AG09319 (cell line): ENCODE data around the gene MTSS2.
"Not testable (repeated sequence)": the region's sequence is repeated elsewhere in the genome, so short reads cannot be mapped to it uniquely, and the experiment has no call there.

Source experiments
- DNase-seq: peaks from one replicate; pipeline ENCODE4 v3.0.0-alpha.2; 2010; ENCODE audit warnings: low read depth; ENCODE audit errors: extremely low read depth
- TF ChIP-seq, protein P1 (sequence below): IDR thresholded peaks from 2 replicates; pipeline ENCODE4 v1.5.1; 2011; ENCODE audit warnings: low read depth, mild to moderate bottlenecking, inconsistent platforms, low read length, moderate library complexity

Gene MTSS2

DNA sequence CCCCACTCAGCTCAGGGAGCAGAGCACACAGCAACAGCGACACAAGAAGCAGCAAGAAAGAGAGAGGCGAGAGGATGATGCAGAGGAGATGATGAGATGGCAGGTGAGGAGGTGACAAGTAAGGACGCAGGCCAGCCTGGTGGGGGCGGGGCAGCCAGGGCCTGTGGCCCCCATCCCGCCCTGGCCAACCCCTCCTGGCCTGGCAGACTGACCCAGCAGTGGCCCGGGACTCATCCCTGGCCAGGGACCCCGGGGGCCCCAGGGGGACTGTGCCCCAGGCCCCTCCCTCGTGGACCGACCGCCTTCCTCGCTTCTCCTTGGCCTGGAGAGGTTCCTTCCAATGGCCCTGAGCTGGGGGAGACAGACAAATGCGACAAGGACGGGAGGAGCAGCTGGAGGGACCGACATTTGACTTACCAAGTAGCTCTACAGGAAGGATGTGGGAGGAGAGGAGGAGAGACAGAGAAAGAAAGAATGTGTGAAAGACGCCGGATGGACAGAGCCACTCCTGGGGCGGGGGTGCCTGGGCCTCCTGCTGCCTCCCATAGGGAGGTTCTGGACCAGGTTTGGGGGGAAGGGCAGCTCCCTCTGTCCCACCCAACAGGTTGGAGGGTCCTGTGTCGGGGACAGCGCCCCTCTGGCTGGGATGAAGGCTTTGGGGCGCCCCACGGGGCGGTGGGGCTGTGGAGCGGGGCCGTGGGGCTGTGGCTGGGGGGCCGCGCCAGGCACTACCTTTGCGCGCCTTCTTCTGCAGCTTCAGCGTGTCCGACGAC is 6.8 kb downstream of the MTSS2 start:
- TF ChIP-seq, protein P1, sequence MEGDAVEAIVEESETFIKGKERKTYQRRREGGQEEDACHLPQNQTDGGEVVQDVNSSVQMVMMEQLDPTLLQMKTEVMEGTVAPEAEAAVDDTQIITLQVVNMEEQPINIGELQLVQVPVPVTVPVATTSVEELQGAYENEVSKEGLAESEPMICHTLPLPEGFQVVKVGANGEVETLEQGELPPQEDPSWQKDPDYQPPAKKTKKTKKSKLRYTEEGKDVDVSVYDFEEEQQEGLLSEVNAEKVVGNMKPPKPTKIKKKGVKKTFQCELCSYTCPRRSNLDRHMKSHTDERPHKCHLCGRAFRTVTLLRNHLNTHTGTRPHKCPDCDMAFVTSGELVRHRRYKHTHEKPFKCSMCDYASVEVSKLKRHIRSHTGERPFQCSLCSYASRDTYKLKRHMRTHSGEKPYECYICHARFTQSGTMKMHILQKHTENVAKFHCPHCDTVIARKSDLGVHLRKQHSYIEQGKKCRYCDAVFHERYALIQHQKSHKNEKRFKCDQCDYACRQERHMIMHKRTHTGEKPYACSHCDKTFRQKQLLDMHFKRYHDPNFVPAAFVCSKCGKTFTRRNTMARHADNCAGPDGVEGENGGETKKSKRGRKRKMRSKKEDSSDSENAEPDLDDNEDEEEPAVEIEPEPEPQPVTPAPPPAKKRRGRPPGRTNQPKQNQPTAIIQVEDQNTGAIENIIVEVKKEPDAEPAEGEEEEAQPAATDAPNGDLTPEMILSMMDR = no peak
- no peak for DNase-seq

DNA sequence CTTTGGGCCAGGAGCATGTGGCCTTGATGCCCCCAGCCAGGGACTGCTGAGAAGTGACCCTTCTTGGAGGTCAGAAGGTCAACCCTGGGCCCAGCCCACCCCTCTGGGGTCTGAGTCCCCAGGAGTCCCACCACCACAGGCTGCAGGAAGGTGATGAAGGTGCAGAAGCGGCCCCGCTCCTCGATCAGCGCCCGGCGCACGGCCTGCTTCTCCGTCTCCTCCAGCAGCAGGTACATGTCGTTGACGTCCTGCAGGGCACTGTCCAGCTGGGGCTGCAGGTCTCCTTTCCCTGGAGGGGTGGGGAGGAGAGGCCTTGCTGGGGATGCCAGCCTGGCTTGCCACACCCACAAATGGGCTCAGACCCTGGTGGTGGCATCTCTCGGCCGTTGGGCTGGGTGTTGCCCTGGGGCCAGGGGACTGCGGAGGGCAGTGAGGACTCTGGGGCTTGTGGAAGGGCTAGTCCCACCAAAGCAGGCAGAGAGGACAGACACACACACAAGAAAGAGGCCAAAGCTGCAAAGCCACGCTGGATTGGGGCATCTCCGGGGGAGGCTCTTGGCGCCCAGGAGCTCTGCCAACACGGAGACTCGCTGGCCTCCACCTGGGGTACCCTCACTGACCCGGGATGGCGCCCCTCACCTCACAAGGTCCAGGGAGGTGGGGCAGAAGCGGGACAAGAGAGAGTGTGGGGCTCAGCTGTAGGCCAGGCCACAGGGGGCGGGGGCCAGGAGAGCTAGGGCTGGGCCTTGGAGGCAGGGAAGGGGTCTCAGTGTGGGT is 7.5 kb downstream of the MTSS2 start:
- DNase-seq = no peak
- TF ChIP-seq, protein P1 = no peak

DNA sequence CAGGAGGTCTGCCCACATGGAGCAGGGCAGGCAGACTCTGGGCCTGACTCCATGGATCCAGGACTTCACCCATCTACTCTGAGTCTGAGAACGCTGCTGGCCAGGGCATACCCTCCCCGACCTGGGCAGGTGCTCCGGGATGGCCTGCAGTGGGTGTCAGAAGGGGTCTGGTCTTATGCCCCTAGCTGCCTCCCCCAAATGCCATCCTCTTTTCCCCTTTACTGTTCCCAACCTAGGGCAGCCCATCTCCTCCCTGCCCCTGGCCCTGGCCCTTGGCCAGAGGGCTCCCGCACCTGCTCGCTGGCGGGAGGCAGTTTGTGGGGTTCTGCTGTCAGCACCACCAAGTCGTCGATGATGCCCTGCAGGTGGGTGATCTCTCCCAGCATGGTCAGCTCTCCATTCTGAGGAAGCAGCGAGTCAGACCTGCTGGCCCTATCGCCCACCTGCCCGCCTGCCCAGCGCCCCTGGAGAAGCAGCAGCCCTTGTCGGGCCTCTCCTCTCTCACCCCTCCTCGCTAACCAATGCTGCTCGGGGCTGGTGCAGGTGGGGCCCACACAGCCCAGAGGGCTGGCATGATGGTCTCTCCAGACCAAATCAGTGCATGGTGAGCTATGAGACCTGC is 8.2 kb downstream of the MTSS2 start:
- TF ChIP-seq, protein P1 = no peak
- no peak for DNase-seq

DNA sequence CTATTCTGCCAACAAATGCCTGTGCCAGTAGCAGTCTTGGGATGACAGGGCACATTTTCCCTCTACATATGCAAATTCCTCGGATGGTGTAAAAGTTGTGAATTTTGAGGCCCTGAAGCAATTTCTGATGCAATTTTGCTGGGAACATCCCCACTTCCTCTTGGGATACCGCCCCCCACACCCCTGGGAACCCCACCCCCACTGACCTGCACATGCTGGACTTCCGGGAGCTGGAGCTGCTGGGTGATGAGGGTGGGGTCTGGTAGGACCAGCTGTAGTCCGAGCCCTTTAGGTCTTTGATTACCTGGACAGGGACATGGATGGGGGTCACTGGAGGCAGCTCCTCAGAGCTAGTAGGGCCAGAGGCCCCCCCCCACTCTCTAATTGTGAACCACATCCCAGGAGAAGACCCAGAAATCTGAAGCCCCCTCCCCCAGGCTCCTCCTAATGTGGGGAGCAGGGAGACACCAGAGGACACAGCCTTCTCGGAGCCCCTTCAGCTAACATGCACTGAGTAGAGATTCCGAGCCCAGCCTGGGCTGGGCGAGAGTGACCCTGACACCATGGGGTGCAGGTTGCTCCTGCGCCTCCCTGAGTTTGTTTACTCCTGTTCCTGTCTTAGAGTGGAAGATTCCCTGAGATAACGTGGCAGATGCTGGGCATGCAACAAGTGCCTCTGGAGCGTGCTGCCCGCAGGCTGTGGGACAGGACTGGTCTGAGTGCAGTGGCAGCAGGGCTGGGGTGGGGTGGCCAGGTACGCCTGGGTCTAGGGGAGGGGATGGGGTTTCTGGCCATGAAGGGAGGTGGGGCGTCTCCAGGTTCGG is 9.0 kb downstream of the MTSS2 start:
- TF ChIP-seq, protein P1 = no peak
- no peak for DNase-seq

DNA sequence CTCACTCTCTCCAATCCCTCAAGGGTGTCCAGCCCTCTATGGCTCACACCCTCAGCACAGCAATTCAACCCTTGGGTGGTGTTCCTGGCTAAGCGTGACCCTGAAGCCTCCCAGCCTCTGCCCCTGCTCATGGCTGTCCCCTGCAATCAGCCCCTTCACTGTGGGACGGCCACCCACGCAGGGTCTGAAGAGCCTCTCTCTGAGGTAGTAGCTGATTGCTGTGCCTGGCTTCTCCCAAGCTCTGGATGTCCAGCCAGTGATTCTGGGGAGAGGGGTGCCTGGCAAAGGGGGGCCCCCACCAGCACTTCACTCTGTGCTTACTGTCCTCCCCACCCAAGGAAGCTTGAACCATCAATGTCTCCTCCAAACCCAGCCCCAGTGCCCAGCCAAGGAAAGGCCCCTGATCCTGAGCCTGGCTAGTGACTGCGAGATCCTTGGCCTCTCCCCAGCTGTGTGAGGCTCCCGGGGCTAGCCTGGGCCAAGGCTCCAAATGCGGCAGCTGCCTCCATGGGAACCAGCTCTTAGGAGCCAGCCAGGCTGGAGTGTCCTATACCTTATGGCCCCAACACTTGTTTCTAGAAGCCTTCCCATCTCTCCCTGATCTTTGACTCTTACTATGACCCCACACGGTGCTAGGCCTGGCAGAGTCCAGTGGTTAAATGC is 9.9 kb downstream of the MTSS2 start:
- TF ChIP-seq, protein P1 = no peak
- no peak for DNase-seq

DNA sequence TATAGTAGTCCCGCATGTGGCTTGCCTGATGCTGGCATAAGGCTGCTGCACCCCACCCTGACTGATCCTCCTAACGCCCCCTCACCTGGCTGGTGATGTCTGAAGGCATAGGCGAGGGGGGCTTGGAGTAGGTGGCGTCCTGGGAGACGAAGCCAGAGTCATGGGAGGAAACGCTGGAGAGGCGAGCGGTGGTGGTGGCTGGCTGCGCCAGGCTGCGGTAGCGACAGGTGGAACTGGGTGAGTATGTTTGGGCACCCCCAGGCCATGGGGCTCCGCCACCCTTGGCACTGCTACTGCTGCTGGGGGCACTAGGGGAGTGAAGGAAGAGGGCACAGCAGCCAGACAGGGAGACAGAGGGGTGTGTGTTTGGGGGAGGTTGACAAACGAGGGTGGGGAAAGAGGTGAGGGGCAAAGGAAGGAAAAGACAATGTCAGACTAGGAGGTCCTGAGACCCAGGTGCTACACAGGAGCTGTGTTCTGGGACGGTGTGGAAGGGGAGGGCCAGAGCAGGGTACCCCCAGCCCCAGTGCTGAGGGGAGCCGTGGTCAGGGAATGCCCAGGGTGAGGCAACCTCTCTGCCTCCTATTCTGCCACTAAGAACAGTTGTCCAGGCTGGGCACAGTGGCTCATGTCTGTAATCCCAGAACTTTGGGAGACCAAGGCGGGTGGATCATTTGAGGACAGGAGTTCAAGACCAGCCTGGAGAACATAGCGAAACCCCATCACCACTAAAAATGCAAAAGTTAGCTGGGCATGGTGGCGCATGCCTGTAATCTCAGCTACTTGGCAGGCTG is 11.4 kb downstream of the MTSS2 start:
- DNase-seq = no peak
- TF ChIP-seq, protein P1 = no peak

DNA sequence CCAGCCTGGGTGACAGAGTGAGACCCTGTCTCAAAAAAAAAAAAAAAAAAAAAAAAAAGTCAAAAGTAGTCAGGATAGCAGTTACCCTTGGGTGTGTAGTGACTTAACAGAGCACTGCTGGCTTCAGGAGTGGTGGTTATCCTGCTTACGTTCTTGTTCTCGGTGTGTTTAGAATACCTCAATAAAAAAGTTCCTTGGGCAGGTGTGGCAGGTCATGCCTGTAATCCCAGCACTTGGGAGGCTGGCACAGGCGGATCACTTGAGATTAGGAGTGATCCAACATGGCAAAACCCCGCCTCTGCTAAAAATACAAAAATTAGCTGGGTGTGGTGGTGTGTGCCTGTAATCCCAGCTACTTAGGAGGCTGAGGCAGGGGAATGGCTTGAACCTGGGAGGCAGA is 14.9 kb downstream of the MTSS2 start:
- not testable (repeated sequence) for DNase-seq
